ENCODE data around the gene TTC9. TPM values are rescaled to one million over a fixed set of nuclear protein-coding genes. Genes with fewer than 3 reads are reported as not detected.
A peak's percentile ranks its signal among the peaks of the same experiment; 100 is the strongest.

Gene TTC9
- total RNA-seq, 1 experiment from 2014 or later = 26.2 TPM

DNA sequence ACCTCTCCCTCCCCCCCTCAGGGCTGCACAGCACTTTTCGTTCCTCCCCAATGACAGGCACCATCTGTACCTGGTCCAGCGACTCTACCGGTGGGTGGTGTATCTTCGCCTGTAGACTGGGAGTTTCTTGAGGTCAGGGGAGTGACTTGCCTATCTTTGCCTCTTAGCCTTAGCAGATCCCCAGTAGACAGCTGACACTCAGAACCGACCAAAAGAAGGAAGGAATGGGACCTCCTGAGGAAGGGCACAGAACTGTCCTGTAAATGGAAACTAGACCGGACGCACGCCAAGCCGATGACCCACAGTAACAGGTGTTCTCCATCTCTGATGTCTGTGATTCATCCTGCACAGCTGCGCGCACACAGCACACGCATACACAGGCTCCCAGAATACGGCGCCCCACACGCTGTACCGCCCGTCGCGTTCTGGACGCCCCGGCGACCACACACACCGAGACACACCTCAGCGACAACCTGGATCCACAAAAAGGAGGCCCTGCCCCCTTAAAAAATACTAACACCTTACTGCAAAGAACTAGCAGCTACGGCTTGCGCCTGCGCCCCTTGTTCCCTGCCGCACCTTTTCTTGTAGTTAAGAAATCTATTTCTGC, 673 bp upstream of the TTC9 start (continued):
- TF ChIP-seq ELF4 (CRISPR knock-in tag; IDR thresholded peaks at IDR 0.05; ENCODE audit: low read depth) = no peak
- 0 out of 2 replicates have a peak, but pooled peaks have one; percentile 18 for TF ChIP-seq ETV6 (CRISPR knock-in tag; IDR thresholded peaks at IDR 0.05)
- TF ChIP-seq ZBTB21 (CRISPR knock-in tag; IDR thresholded peaks at IDR 0.05; ENCODE audit: borderline replicate concordance) = 0 out of 2 replicates have a peak, but pooled peaks have one; percentile 19
- TF ChIP-seq JUN (CRISPR knock-in tag; IDR thresholded peaks at IDR 0.05) = no peak

DNA sequence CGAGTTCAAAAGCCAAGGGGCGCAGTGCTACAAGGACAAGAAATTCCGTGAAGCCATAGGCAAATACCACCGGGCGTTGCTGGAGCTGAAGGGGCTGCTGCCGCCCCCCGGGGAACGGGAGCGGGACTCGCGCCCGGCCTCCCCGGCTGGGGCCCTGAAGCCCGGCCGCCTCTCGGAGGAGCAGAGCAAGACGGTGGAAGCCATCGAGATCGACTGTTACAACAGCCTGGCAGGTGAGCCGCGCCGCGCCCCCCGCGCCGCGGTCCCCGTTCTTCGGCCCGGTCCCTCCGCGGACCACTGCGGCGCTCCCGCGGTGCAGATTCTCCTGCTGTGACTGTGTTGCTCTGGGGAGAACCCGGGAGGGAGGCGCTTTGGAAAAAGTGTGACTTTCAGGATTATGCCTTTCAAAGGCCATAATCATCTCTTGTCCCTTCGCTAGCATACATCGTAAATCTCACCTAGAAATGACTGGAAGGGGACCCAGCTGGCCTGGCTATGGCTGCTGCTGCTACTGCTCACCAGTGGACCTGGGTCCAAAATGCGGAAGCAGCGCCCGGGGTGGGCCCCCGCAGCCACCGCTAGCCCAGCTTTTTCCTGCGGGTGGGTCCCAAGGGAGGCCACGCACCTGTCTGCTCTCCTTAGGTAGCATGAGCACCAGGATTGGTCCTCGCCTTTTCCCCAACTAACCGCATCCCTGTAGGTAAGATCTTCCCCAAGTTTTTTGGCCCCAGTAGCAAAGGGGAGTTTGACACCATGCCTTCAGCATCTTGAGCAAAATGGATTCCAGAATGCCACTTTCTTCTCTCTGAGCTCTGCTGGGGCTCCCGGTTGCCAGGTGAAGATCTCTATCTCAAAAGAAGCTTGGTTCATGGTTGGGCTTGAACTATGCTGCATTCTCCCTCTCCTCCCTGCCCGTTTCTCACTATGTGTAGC, 853 bp downstream of the TTC9 start:
- Mint-ChIP-seq H3K4me3 (peak overlapping the region; percentile 88), H3K27me3 (ENCODE audit: low read depth) (no peaks in the 10 kb centered on the region), H3K9me3 (no peaks in the 10 kb centered on the region), H3K4me1 (peaks cover 56% of the 10 kb centered on the region), H3K36me3 (peaks cover 3% of the 10 kb centered on the region; the same call in 1 of the 2 replicates), H3K27ac (peak overlapping the region; percentile 42; the same call in 1 of the 2 replicates)
- peak; percentile 5; the same call in 1 of the 2 replicates for ATAC-seq
- TF ChIP-seq ZNF219 (CRISPR knock-in tag; IDR thresholded peaks at IDR 0.05; ENCODE audit: borderline replicate concordance) (peak; percentile 20; the same call in 1 of the 2 replicates), ETV6 (CRISPR knock-in tag; IDR thresholded peaks at IDR 0.05) (peak; percentile 53; the same call in 1 of the 2 replicates), MXD4 (CRISPR knock-in tag; IDR thresholded peaks at IDR 0.05; ENCODE audit: borderline replicate concordance) (no peak), FOXK1 (CRISPR knock-in tag; IDR thresholded peaks at IDR 0.05) (peak; percentile 32; the same call in 1 of the 2 replicates), KAT7 (CRISPR knock-in tag; IDR thresholded peaks at IDR 0.05; ENCODE audit: borderline replicate concordance) (0 out of 2 replicates have a peak, but pooled peaks have one; percentile 30), NFYB (CRISPR knock-in tag; conservative IDR thresholded peaks at IDR 0.05; ENCODE audit: low read depth) (no peak)
- TF ChIP-seq, protein P1, sequence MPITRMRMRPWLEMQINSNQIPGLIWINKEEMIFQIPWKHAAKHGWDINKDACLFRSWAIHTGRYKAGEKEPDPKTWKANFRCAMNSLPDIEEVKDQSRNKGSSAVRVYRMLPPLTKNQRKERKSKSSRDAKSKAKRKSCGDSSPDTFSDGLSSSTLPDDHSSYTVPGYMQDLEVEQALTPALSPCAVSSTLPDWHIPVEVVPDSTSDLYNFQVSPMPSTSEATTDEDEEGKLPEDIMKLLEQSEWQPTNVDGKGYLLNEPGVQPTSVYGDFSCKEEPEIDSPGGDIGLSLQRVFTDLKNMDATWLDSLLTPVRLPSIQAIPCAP (CRISPR knock-in tag; IDR thresholded peaks at IDR 0.05) = no peak
- TF ChIP-seq, protein P2, sequence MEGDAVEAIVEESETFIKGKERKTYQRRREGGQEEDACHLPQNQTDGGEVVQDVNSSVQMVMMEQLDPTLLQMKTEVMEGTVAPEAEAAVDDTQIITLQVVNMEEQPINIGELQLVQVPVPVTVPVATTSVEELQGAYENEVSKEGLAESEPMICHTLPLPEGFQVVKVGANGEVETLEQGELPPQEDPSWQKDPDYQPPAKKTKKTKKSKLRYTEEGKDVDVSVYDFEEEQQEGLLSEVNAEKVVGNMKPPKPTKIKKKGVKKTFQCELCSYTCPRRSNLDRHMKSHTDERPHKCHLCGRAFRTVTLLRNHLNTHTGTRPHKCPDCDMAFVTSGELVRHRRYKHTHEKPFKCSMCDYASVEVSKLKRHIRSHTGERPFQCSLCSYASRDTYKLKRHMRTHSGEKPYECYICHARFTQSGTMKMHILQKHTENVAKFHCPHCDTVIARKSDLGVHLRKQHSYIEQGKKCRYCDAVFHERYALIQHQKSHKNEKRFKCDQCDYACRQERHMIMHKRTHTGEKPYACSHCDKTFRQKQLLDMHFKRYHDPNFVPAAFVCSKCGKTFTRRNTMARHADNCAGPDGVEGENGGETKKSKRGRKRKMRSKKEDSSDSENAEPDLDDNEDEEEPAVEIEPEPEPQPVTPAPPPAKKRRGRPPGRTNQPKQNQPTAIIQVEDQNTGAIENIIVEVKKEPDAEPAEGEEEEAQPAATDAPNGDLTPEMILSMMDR (IDR thresholded peaks at IDR 0.05) = no peak
- TF ChIP-seq, protein P3, sequence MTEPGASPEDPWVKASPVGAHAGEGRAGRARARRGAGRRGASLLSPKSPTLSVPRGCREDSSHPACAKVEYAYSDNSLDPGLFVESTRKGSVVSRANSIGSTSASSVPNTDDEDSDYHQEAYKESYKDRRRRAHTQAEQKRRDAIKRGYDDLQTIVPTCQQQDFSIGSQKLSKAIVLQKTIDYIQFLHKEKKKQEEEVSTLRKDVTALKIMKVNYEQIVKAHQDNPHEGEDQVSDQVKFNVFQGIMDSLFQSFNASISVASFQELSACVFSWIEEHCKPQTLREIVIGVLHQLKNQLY (CRISPR knock-in tag; IDR thresholded peaks at IDR 0.05) = no peak
- DNase-seq (ENCODE audit: low spot score) = peak; percentile 29
- ChIA-PET CTCF (interaction anchor here (1.2 to 3.8 kb wide), 3 partner anchors 66 to 167 kb away, joined by 4 to 18 read pairs (median 10); partner anchors contain the start of gene MAP3K9), POLR2A (interaction anchor here (1.4 kb wide), 1 partner anchor 66 kb away, joined by 5 read pairs; no protein-coding TSS in a partner anchor)

DNA sequence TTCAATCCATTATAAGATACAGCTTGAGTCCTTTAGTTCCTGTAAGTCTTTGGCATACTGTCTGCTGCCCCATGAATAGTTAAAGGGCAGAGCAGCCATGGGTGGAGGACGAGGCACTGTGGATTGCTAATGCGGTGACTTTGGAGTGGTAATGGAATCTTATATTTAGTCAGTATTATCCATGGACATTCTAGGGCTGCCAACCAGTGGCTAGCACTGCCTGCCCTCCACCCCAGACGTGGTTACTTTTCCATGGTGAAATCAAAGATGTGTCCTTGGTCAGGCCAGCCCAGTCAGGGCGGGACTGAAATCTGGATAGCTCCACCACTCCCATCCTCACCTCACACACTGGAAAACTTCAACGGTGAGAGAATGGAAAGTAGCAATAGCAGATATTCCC, 2.3 kb downstream of the TTC9 start:
- Mint-ChIP-seq H3K27me3 (ENCODE audit: low read depth) (no peaks in the 10 kb centered on the region), H3K36me3 (peaks cover 3% of the 10 kb centered on the region; the same call in 1 of the 2 replicates), H3K4me1 (peaks cover 70% of the 10 kb centered on the region), H3K9me3 (no peaks in the 10 kb centered on the region), H3K4me3 (peak overlapping the region; percentile 88), H3K27ac (no peak overlapping the region)
- CTCF ChIA-PET = interaction anchor here (1.1 to 1.6 kb wide), 3 partner anchors 70 to 174 kb away, joined by 3 to 4 read pairs (median 3); partner anchors contain the start of gene MAP3K9
- DNase-seq (ENCODE audit: low spot score) (no peak), ATAC-seq (no peak)
- POLR2A ChIA-PET = no interaction called here
- TF ChIP-seq MXD4 (CRISPR knock-in tag; IDR thresholded peaks at IDR 0.05; ENCODE audit: borderline replicate concordance) (no peak), ZNF121 (CRISPR knock-in tag; IDR thresholded peaks at IDR 0.05) (no peak), PRRX2 (CRISPR knock-in tag; IDR thresholded peaks at IDR 0.05) (no peak), ESRRA (CRISPR knock-in tag; IDR thresholded peaks at IDR 0.05; ENCODE audit: borderline replicate concordance) (no peak)
- TF ChIP-seq, protein P3 (CRISPR knock-in tag; IDR thresholded peaks at IDR 0.05) = no peak
- TF ChIP-seq, protein P4, sequence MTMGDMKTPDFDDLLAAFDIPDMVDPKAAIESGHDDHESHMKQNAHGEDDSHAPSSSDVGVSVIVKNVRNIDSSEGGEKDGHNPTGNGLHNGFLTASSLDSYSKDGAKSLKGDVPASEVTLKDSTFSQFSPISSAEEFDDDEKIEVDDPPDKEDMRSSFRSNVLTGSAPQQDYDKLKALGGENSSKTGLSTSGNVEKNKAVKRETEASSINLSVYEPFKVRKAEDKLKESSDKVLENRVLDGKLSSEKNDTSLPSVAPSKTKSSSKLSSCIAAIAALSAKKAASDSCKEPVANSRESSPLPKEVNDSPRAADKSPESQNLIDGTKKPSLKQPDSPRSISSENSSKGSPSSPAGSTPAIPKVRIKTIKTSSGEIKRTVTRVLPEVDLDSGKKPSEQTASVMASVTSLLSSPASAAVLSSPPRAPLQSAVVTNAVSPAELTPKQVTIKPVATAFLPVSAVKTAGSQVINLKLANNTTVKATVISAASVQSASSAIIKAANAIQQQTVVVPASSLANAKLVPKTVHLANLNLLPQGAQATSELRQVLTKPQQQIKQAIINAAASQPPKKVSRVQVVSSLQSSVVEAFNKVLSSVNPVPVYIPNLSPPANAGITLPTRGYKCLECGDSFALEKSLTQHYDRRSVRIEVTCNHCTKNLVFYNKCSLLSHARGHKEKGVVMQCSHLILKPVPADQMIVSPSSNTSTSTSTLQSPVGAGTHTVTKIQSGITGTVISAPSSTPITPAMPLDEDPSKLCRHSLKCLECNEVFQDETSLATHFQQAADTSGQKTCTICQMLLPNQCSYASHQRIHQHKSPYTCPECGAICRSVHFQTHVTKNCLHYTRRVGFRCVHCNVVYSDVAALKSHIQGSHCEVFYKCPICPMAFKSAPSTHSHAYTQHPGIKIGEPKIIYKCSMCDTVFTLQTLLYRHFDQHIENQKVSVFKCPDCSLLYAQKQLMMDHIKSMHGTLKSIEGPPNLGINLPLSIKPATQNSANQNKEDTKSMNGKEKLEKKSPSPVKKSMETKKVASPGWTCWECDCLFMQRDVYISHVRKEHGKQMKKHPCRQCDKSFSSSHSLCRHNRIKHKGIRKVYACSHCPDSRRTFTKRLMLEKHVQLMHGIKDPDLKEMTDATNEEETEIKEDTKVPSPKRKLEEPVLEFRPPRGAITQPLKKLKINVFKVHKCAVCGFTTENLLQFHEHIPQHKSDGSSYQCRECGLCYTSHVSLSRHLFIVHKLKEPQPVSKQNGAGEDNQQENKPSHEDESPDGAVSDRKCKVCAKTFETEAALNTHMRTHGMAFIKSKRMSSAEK (CRISPR knock-in tag; IDR thresholded peaks at IDR 0.05; ENCODE audit: borderline replicate concordance) = no peak
- TF ChIP-seq, protein P5, sequence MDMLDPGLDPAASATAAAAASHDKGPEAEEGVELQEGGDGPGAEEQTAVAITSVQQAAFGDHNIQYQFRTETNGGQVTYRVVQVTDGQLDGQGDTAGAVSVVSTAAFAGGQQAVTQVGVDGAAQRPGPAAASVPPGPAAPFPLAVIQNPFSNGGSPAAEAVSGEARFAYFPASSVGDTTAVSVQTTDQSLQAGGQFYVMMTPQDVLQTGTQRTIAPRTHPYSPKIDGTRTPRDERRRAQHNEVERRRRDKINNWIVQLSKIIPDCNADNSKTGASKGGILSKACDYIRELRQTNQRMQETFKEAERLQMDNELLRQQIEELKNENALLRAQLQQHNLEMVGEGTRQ (CRISPR knock-in tag; IDR thresholded peaks at IDR 0.05) = no peak
- TF ChIP-seq, protein P6, sequence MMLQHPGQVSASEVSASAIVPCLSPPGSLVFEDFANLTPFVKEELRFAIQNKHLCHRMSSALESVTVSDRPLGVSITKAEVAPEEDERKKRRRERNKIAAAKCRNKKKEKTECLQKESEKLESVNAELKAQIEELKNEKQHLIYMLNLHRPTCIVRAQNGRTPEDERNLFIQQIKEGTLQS (CRISPR knock-in tag; conservative IDR thresholded peaks at IDR 0.05) = no peak
- TF ChIP-seq, protein P1 (CRISPR knock-in tag; IDR thresholded peaks at IDR 0.05) = no peak

All from WTC11 (cell line).